T-cell (primary cell): Measurements from ENCODE around the gene SORCS1. TPM values are rescaled to one million over a fixed set of nuclear protein-coding genes. Genes with fewer than 3 reads are reported as not detected.

Experiments used
- ATAC-seq, 4 experiments: fragments of 200-7000 bp in 3 of 4; fragments of 150-1000 bp in 1 of 4; cut with Tn5 transposase; replicated peaks in 1 of 4; 1 replicate in 3 of 4; 2 replicates in 1 of 4; pipeline ENCODE4 v1.10.0; 2021; ENCODE audit warnings: moderate library complexity in 3 of 4, mild to moderate bottlenecking in 2 of 4, moderate number of reproducible peaks in 1 of 4
- CTCF ChIA-PET, 2 donors: fragments of 300-600 bp; sonication (Branson Sonifier 250); formaldehyde crosslinking; loops; one replicate each; lab custom pipeline; 2022; ENCODE audit warnings: antibody characterized with exemption in 2 of 2; lab: Charles Lee
- POLR2A ChIA-PET, 2 donors: fragments of 300-600 bp; sonication (Branson Sonifier 250); formaldehyde crosslinking; loops; one replicate each; lab custom pipeline; 2022; ENCODE audit warnings: antibody characterized with exemption in 2 of 2; lab: Charles Lee
- DNase-seq, 35 experiments: peaks; one replicate each; pipeline versions ENCODE4 v3.0.0 to v3.0.0-alpha.2; 2013 to 2023
- H3K27ac ChIP-seq: one replicate; pipeline ENCODE4 v1.5.1; 2013; ENCODE audit warnings: low read length
- H3K27me3 ChIP-seq, 2 experiments: replicated peaks in 1 of 2; 1 replicate in 1 of 2; 2 replicates in 1 of 2; pipeline versions ENCODE4 v1.6.1 to v1.7.0; 2013; ENCODE audit warnings: low read length in 1 of 2, mixed read lengths in 1 of 2; ENCODE audit not compliant: control insufficient read depth in 2 of 2, insufficient read depth in 2 of 2; ENCODE audit errors: extremely low read depth in 1 of 2
- H3K36me3 ChIP-seq, 2 donors: 1 replicate in 1 of 2; 2 replicates in 1 of 2; pipeline versions ENCODE4 v1.6.1 to v1.7.0; 2013; ENCODE audit warnings: low read length in 1 of 2; ENCODE audit not compliant: control insufficient read depth in 2 of 2, insufficient read depth in 1 of 2; ENCODE audit errors: extremely low read depth in 1 of 2
- H3K4me1 ChIP-seq, 2 experiments: 1 replicate in 1 of 2; 2 replicates in 1 of 2; pipeline versions ENCODE4 v1.6.1 to v1.7.0; 2013; ENCODE audit warnings: low read length in 2 of 2, mixed read lengths in 1 of 2; ENCODE audit not compliant: insufficient read depth in 2 of 2, control insufficient read depth in 1 of 2; ENCODE audit errors: extremely low read depth in 1 of 2
- H3K4me3 ChIP-seq, 2 donors: 1 replicate in 1 of 2; 2 replicates in 1 of 2; pipeline versions ENCODE4 v1.5.1 to v1.7.0; 2013; ENCODE audit warnings: mild to moderate bottlenecking in 2 of 2, low read length in 1 of 2, moderate library complexity in 1 of 2; ENCODE audit not compliant: control insufficient read depth in 1 of 2; ENCODE audit errors: extremely low read depth in 1 of 2
- H3K9me3 ChIP-seq: 2 replicates; pipeline ENCODE4 v1.7.0; 2013
- H3K27ac Mint-ChIP-seq, 2 donors: one replicate each; pipeline ENCODE4 v1.8.0; 2020 to 2021; ENCODE audit warnings: mild to moderate bottlenecking in 2 of 2, mixed read lengths in 2 of 2
- H3K27me3 Mint-ChIP-seq, 2 donors: one replicate each; pipeline ENCODE4 v1.8.0; 2021 to 2022; ENCODE audit warnings: mixed read lengths in 2 of 2
- H3K36me3 Mint-ChIP-seq: one replicate; pipeline ENCODE4 v1.8.0; 2021; ENCODE audit warnings: mixed read lengths
- H3K4me1 Mint-ChIP-seq, 3 donors: one replicate each; pipeline ENCODE4 v1.8.0; 2020 to 2022; ENCODE audit warnings: mixed read lengths in 3 of 3, mild to moderate bottlenecking in 1 of 3
- H3K4me3 Mint-ChIP-seq, 3 donors: one replicate each; pipeline ENCODE4 v1.8.0; 2020 to 2022; ENCODE audit warnings: mild to moderate bottlenecking in 3 of 3, mixed read lengths in 3 of 3, moderate library complexity in 3 of 3
- H3K9me3 Mint-ChIP-seq, 3 donors: one replicate each; pipeline ENCODE4 v1.8.0; 2020 to 2022; ENCODE audit warnings: mixed read lengths in 3 of 3
- WGBS: methylation state at CpG from one replicate; pipeline ENCODE4 v1.1.5; 2013; ENCODE audit warnings: missing lambda C conversion rate; ENCODE audit not compliant: insufficient coverage; 5-methylcytosine and 5-hydroxymethylcytosine counted together
- total RNA-seq, 35 experiments: library from RNA in 6 of 35; stranded (reverse) in 6 of 35; fragments of 120-200 nt in 1 of 35; gene quantifications; one replicate each; pipeline versions ENCODE4 v1.2.1 to v1.2.4 and lab custom pipeline; 2013 to 2026

Gene SORCS1
- total RNA-seq, 5 donors from 2014 or later (not counting 1 experiment from before 2014, with no cell fraction given), result not detected

GRCh38 chr10:106618646-106619045, 545.9 kb downstream of the SORCS1 start:
- Mint-ChIP-seq H3K4me3 (no peak overlapping the region), H3K36me3 (no peaks in the 10 kb centered on the region), H3K4me1 (no peaks in the 10 kb centered on the region), H3K27ac (no peak overlapping the region), H3K9me3 (peaks cover 0 to 3% (median 0%) of the 10 kb centered on the region in 3 donors), H3K27me3 (peaks cover 0 to 3% of the 10 kb centered on the region in 2 donors)
- no peak for DNase-seq
- Histone ChIP-seq H3K36me3 (no peaks in the 10 kb centered on the region), H3K4me1 (no peaks in the 10 kb centered on the region), H3K27me3 (no peaks in the 10 kb centered on the region), H3K9me3 (no peaks in the 10 kb centered on the region), H3K4me3 (no peak overlapping the region), H3K27ac (no peak overlapping the region)
- ChIA-PET CTCF (no interaction called here), POLR2A (no interaction called here)
- WGBS, result 40% methylated on average over 1 of the region's 5 CpGs
- ATAC-seq, result no peak

GRCh38 chr10:106615081-106615480, 549.4 kb downstream of the SORCS1 start:
- ChIA-PET CTCF (no interaction called here), POLR2A (no interaction called here)
- H3K4me3 Mint-ChIP-seq, result no peak overlapping the region
- H3K9me3 ChIP-seq, result no peaks in the 10 kb centered on the region
- DNase-seq (no peak), ATAC-seq (no peak)
- no peaks in the 10 kb centered on the region for H3K36me3 ChIP-seq
- H3K27ac Mint-ChIP-seq, result no peak overlapping the region
- H3K4me3 ChIP-seq, result no peak overlapping the region
- no peaks in the 10 kb centered on the region for H3K27me3 ChIP-seq
- WGBS, result 10% methylated on average over 3 of the region's 3 CpGs
- H3K4me1 Mint-ChIP-seq, result no peaks in the 10 kb centered on the region
- no peak overlapping the region for H3K27ac ChIP-seq
- H3K9me3 Mint-ChIP-seq, result peaks cover 0 to 3% (median 0%) of the 10 kb centered on the region in 3 donors
- no peaks in the 10 kb centered on the region for H3K4me1 ChIP-seq
- H3K27me3 Mint-ChIP-seq, result peaks cover 0 to 3% of the 10 kb centered on the region in 2 donors
- H3K36me3 Mint-ChIP-seq, result no peaks in the 10 kb centered on the region

- H3K27ac Mint-ChIP-seq, result no peak overlapping the region
- no peak for DNase-seq
- no peaks in the 10 kb centered on the region for H3K4me1 ChIP-seq
- peaks cover 0 to 3% (median 0%) of the 10 kb centered on the region in 3 donors for H3K9me3 Mint-ChIP-seq
- no CpG with 5 or more reads among the region's 5 CpGs for WGBS
- no peaks in the 10 kb centered on the region for H3K36me3 ChIP-seq
- H3K4me3 ChIP-seq, result no peak overlapping the region
- ATAC-seq, result no peak
- ChIA-PET POLR2A (no interaction called here), CTCF (no interaction called here)
- H3K36me3 Mint-ChIP-seq, result no peaks in the 10 kb centered on the region
- no peak overlapping the region for H3K4me3 Mint-ChIP-seq
- H3K4me1 Mint-ChIP-seq, result no peaks in the 10 kb centered on the region
- H3K9me3 ChIP-seq, result no peaks in the 10 kb centered on the region
- peaks cover 0 to 3% of the 10 kb centered on the region in 2 donors for H3K27me3 Mint-ChIP-seq
- no peak overlapping the region for H3K27ac ChIP-seq
- no peaks in the 10 kb centered on the region for H3K27me3 ChIP-seq
These were observed 550.2 kb downstream of the SORCS1 start for GRCh38 chr10:106614293-106614692.

- no CpG with 5 or more reads among the region's 6 CpGs for WGBS
- Mint-ChIP-seq H3K36me3 (no peaks in the 10 kb centered on the region), H3K27ac (no peak overlapping the region), H3K4me3 (no peak overlapping the region), H3K27me3 (peaks cover 0 to 3% of the 10 kb centered on the region in 2 donors), H3K9me3 (peaks cover 0 to 3% (median 0%) of the 10 kb centered on the region in 3 donors), H3K4me1 (no peaks in the 10 kb centered on the region)
- DNase-seq (no peak), ATAC-seq (no peak)
- Histone ChIP-seq H3K4me3 (no peak overlapping the region), H3K9me3 (no peaks in the 10 kb centered on the region), H3K27me3 (no peaks in the 10 kb centered on the region), H3K27ac (no peak overlapping the region), H3K36me3 (no peaks in the 10 kb centered on the region), H3K4me1 (no peaks in the 10 kb centered on the region)
- ChIA-PET POLR2A (no interaction called here), CTCF (no interaction called here)
These were observed 552.1 kb downstream of the SORCS1 start for GRCh38 chr10:106612381-106612780.

GRCh38 chr10:106609470-106610266, 554.8 kb downstream of the SORCS1 start:
- H3K9me3 ChIP-seq, result no peaks in the 10 kb centered on the region
- POLR2A ChIA-PET, result no interaction called here
- H3K4me1 ChIP-seq, result no peaks in the 10 kb centered on the region
- Mint-ChIP-seq H3K4me3 (no peak overlapping the region), H3K27ac (no peak overlapping the region), H3K27me3 (peaks cover 0 to 3% of the 10 kb centered on the region in 2 donors), H3K36me3 (no peaks in the 10 kb centered on the region), H3K4me1 (no peaks in the 10 kb centered on the region), H3K9me3 (peaks cover 0 to 3% (median 0%) of the 10 kb centered on the region in 3 donors)
- ATAC-seq (no peak), DNase-seq (no peak)
- H3K36me3 ChIP-seq, result no peaks in the 10 kb centered on the region
- H3K27me3 ChIP-seq, result no peaks in the 10 kb centered on the region
- 43% methylated on average over 3 of the region's 3 CpGs for WGBS
- H3K4me3 ChIP-seq, result no peak overlapping the region
- no peak overlapping the region for H3K27ac ChIP-seq
- CTCF ChIA-PET, result no interaction called here

GRCh38 chr10:106608066-106608465, 556.4 kb downstream of the SORCS1 start:
- H3K27me3 ChIP-seq, result no peaks in the 10 kb centered on the region
- no peaks in the 10 kb centered on the region for H3K36me3 Mint-ChIP-seq
- H3K27ac ChIP-seq, result no peak overlapping the region
- ChIA-PET POLR2A (no interaction called here), CTCF (no interaction called here)
- H3K27me3 Mint-ChIP-seq, result no peaks in the 10 kb centered on the region
- ATAC-seq (no peak), DNase-seq (no peak)
- no peak overlapping the region for H3K27ac Mint-ChIP-seq
- H3K4me3 ChIP-seq, result no peak overlapping the region
- no peak overlapping the region for H3K4me3 Mint-ChIP-seq
- peaks cover 0 to 1% (median 0%) of the 10 kb centered on the region in 3 donors for H3K9me3 Mint-ChIP-seq
- H3K9me3 ChIP-seq, result no peaks in the 10 kb centered on the region
- H3K36me3 ChIP-seq, result no peaks in the 10 kb centered on the region
- WGBS, result 100% methylated on average over 1 of the region's 1 CpG
- H3K4me1 ChIP-seq, result no peaks in the 10 kb centered on the region
- H3K4me1 Mint-ChIP-seq, result no peaks in the 10 kb centered on the region
